ENCODE measurements around the gene SCYGR2. TPM values are rescaled to one million over a fixed set of nuclear protein-coding genes. Genes with fewer than 3 reads are reported as not detected.

SCYGR2 gene
- total and polyA plus RNA-seq, 9 donors, result not detected

DNA sequence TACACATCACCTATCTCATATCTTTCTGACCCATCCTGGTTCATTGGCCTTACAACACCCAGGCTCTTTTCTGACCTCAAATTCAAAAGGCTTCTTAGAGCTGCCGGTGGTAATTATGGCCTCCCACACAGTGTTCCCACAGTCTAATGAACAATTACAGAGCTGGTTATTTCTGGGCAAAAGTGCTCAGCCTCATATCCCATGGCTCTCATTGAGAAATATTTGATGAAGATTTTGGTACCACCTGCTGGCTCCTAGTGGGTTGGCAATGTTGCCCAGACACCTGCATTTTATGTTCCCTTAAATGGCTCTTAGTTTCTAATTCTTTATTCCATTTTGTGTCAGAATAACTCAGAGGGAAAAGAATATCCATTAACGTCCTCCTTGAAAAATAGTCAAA is 20.1 kb upstream of the SCYGR2 start:
- H3K27ac ChIP-seq, result no peak overlapping the region
- intact Hi-C loops (cut with DNase I), result no loop called here
- no peaks in the 10 kb centered on the region for H3K9me3 ChIP-seq
- H3K4me3 ChIP-seq, result no peak overlapping the region
- no peaks in the 10 kb centered on the region for H3K4me1 ChIP-seq (ENCODE audit: insufficient read depth)
- H3K36me3 ChIP-seq, result no peaks in the 10 kb centered on the region
- 48 to 59% (median 55%) methylated on average over 2 of the region's 2 CpGs for WGBS, 3 donors
- no peak for DNase-seq
- H3K27me3 ChIP-seq, result no peaks in the 10 kb centered on the region
- TF ChIP-seq, protein P1, sequence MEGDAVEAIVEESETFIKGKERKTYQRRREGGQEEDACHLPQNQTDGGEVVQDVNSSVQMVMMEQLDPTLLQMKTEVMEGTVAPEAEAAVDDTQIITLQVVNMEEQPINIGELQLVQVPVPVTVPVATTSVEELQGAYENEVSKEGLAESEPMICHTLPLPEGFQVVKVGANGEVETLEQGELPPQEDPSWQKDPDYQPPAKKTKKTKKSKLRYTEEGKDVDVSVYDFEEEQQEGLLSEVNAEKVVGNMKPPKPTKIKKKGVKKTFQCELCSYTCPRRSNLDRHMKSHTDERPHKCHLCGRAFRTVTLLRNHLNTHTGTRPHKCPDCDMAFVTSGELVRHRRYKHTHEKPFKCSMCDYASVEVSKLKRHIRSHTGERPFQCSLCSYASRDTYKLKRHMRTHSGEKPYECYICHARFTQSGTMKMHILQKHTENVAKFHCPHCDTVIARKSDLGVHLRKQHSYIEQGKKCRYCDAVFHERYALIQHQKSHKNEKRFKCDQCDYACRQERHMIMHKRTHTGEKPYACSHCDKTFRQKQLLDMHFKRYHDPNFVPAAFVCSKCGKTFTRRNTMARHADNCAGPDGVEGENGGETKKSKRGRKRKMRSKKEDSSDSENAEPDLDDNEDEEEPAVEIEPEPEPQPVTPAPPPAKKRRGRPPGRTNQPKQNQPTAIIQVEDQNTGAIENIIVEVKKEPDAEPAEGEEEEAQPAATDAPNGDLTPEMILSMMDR (IDR thresholded peaks at IDR 0.05), result no peak
- TF ChIP-seq EP300 (IDR thresholded peaks at IDR 0.05) (no peak), POLR2A (IDR thresholded peaks at IDR 0.05) (no peak)

DNA sequence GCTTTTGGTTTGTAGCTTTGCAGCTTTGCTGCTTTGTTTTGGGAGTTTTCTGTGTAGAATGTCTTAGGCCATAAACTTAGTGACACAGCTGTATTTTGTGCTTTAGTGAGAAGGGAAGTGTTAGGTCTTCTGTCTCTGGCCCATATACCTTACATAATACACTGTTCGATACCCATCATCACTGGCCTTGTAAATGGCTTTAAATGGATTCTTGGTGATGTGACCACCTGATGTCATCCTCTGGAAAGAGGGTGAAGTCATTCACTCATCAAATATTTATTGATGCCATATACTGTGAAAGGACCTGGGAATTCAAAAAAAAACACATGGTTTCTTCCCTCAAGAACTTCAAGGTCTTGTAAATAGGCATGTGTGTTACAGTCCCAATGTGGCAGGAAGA is 18.9 kb upstream of the SCYGR2 start:
- H3K27me3 ChIP-seq, result no peaks in the 10 kb centered on the region
- H3K27ac ChIP-seq, result no peak overlapping the region
- H3K4me1 ChIP-seq (ENCODE audit: insufficient read depth), result no peaks in the 10 kb centered on the region
- H3K36me3 ChIP-seq, result no peaks in the 10 kb centered on the region
- WGBS, 3 donors, result 95 to 97% (median 97%) methylated on average over 1 of the region's 1 CpG
- intact Hi-C loops (cut with DNase I), result no loop called here
- TF ChIP-seq POLR2A (IDR thresholded peaks at IDR 0.05) (no peak), EP300 (IDR thresholded peaks at IDR 0.05) (no peak)
- TF ChIP-seq, protein P1 (IDR thresholded peaks at IDR 0.05), result no peak
- DNase-seq, result no peak
- H3K4me3 ChIP-seq, result no peak overlapping the region
- no peaks in the 10 kb centered on the region for H3K9me3 ChIP-seq

GRCh38 chr2:227582369-227582768 is 16.3 kb upstream of the SCYGR2 start:
- intact Hi-C loops (cut with DNase I), result no loop called here
- Histone ChIP-seq H3K27me3 (no peaks in the 10 kb centered on the region), H3K9me3 (no peaks in the 10 kb centered on the region), H3K4me3 (no peak overlapping the region), H3K27ac (no peak overlapping the region), H3K4me1 (ENCODE audit: insufficient read depth) (no peaks in the 10 kb centered on the region), H3K36me3 (no peaks in the 10 kb centered on the region)
- DNase-seq, result no peak
- TF ChIP-seq, protein P1 (IDR thresholded peaks at IDR 0.05), result no peak
- TF ChIP-seq POLR2A (IDR thresholded peaks at IDR 0.05), result no peak
- no peak for TF ChIP-seq EP300 (IDR thresholded peaks at IDR 0.05)

DNA sequence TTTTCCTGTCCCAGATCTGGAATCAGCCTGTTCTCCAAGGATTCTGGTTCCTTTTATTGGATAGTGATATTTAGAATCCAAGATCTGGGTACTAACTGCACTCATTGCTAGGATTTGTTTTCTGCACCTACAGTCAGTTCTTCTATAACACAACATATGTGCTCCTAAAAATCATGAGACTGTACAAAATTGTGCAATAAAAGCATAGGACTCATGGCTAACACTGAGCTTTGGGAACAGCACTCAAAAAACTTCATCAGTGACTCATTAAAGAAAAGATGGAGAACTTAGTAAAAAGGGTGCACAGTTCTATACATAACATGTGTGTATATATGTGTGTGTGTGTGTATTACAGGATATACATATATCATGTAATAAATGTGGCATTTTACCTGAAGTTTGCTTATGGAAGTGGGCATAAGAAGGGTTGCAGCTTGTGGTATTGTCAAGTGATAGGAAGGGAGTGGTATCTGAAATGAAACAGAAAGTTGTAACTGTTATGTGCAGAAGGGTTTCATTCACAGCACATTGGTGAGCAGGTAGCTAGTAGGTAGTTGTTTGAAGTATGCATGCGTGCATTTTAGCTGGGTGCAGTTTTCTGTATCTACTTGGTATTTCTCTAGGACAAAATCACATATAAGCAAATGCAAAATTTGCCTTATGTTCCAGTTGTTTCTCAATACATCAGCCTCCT is 5.9 kb upstream of the SCYGR2 start:
- H3K36me3 ChIP-seq, result no peaks in the 10 kb centered on the region
- no peaks in the 10 kb centered on the region for H3K27me3 ChIP-seq
- no peak overlapping the region for H3K27ac ChIP-seq
- intact Hi-C loops (cut with DNase I), result no loop called here
- H3K9me3 ChIP-seq, result no peaks in the 10 kb centered on the region
- WGBS, 3 donors, result 90 to 97% (median 91%) methylated on average over 1 of the region's 1 CpG
- no peaks in the 10 kb centered on the region for H3K4me1 ChIP-seq (ENCODE audit: insufficient read depth)
- no peak for TF ChIP-seq EP300 (IDR thresholded peaks at IDR 0.05)
- no peak for TF ChIP-seq POLR2A (IDR thresholded peaks at IDR 0.05)
- TF ChIP-seq, protein P1 (IDR thresholded peaks at IDR 0.05), result no peak
- H3K4me3 ChIP-seq, result no peak overlapping the region
- DNase-seq, result no peak

All from ovary (tissue), 9 donors.